Effector memory CD4-positive, alpha-beta T cell (primary cell): ENCODE data around the gene KCNC3.

Experiments
- DNase-seq, 3 donors: peaks; one replicate each; pipeline ENCODE4 v3.0.0-alpha.2; 2020
- H3K27ac ChIP-seq: 2 replicates; pipeline ENCODE4 v1.7.0; 2013; ENCODE audit warnings: mild to moderate bottlenecking, low read length, moderate library complexity; ENCODE audit not compliant: insufficient read depth, poor library complexity, severe bottlenecking
- H3K27me3 ChIP-seq: replicated peaks from 2 replicates; pipeline ENCODE4 v1.7.0; 2013; ENCODE audit warnings: mild to moderate bottlenecking, low read length; ENCODE audit not compliant: insufficient read depth, control insufficient read depth, poor library complexity, severe bottlenecking
- H3K36me3 ChIP-seq: 2 replicates; pipeline ENCODE4 v1.7.0; 2013; ENCODE audit warnings: mild to moderate bottlenecking, low read length, moderate library complexity; ENCODE audit not compliant: control insufficient read depth, insufficient read depth
- H3K4me1 ChIP-seq: 2 replicates; pipeline ENCODE4 v1.7.0; 2013; ENCODE audit warnings: low read length, mild to moderate bottlenecking; ENCODE audit not compliant: control insufficient read depth, insufficient read depth, poor library complexity, severe bottlenecking
- H3K4me3 ChIP-seq: 2 replicates; pipeline ENCODE4 v1.7.0; 2013; ENCODE audit warnings: low read length, low read depth, mild to moderate bottlenecking; ENCODE audit not compliant: insufficient read depth, poor library complexity, severe bottlenecking
- H3K9me3 ChIP-seq: 2 replicates; pipeline ENCODE4 v1.7.0; 2013; ENCODE audit warnings: mild to moderate bottlenecking, low read length, moderate library complexity; ENCODE audit not compliant: control insufficient read depth
- total RNA-seq, 3 donors: gene quantifications; one replicate each; lab custom pipeline; 2026; lab: John Stamatoyannopoulos, UW

The KCNC3 gene
- 0.69 to 0.97 (median 0.70) reads per million in 3 donors for total RNA-seq

- H3K27me3 ChIP-seq, result peaks cover 52% of the 10 kb centered on the region
- no peaks in the 10 kb centered on the region for H3K9me3 ChIP-seq
- H3K27ac ChIP-seq, result peak within 1 kb of the TSS; percentile 6
- peaks cover 54% of the 10 kb centered on the region for H3K4me1 ChIP-seq
- H3K4me3 ChIP-seq, result peak within 1 kb of the TSS; percentile 34
- no peaks in the 10 kb centered on the region for H3K36me3 ChIP-seq
- DNase-seq, result peak; percentile 79 to 88 (median 84)
These were observed at the start of gene KCNC3 for GRCh38 chr19:50329146-50329925. Gene KCNC3 (minus strand): TSS chr19:50329377. CDS start chr19:50329082, 295 bp downstream.

- no peak overlapping the region for H3K27ac ChIP-seq
- H3K36me3 ChIP-seq, result peaks cover 58% of the 10 kb centered on the region
- H3K4me3 ChIP-seq, result no peak overlapping the region
- H3K9me3 ChIP-seq, result no peaks in the 10 kb centered on the region
- H3K4me1 ChIP-seq, result no peaks in the 10 kb centered on the region
- H3K27me3 ChIP-seq, result no peaks in the 10 kb centered on the region
- DNase-seq, result no peak
These were observed 49.7 kb upstream of the KCNC3 start for GRCh38 chr19:50378863-50379236.

- H3K27ac ChIP-seq, result no peak overlapping the region
- no peak overlapping the region for H3K4me3 ChIP-seq
- no peaks in the 10 kb centered on the region for H3K9me3 ChIP-seq
- no peaks in the 10 kb centered on the region for H3K27me3 ChIP-seq
- H3K36me3 ChIP-seq, result peaks cover 58% of the 10 kb centered on the region
- H3K4me1 ChIP-seq, result no peaks in the 10 kb centered on the region
- DNase-seq, result no peak
These were observed 49.1 kb upstream of the KCNC3 start for GRCh38 chr19:50378169-50378862.

GRCh38 chr19:50377517-50377916 lies 48.3 kb upstream of the KCNC3 start:
- no peaks in the 10 kb centered on the region for H3K9me3 ChIP-seq
- DNase-seq, result no peak
- no peak overlapping the region for H3K27ac ChIP-seq
- peaks cover 53% of the 10 kb centered on the region for H3K36me3 ChIP-seq
- H3K27me3 ChIP-seq, result no peaks in the 10 kb centered on the region
- no peaks in the 10 kb centered on the region for H3K4me1 ChIP-seq
- no peak overlapping the region for H3K4me3 ChIP-seq

GRCh38 chr19:50377051-50377461 lies 47.9 kb upstream of the KCNC3 start:
- no peaks in the 10 kb centered on the region for H3K27me3 ChIP-seq
- peak; percentile 44 to 58 (median 55) for DNase-seq
- H3K36me3 ChIP-seq, result peaks cover 49% of the 10 kb centered on the region
- H3K9me3 ChIP-seq, result no peaks in the 10 kb centered on the region
- no peaks in the 10 kb centered on the region for H3K4me1 ChIP-seq
- H3K4me3 ChIP-seq, result no peak overlapping the region
- H3K27ac ChIP-seq, result peak overlapping the region; percentile 99

GRCh38 chr19:50376166-50377050 lies 47.2 kb upstream of the KCNC3 start, which contains the start of gene NR1H2:
Gene NR1H2 (plus strand): TSS chr19:50376457. CDS start chr19:50377606, 1,149 bp downstream.
- H3K9me3 ChIP-seq, result no peaks in the 10 kb centered on the region
- H3K4me1 ChIP-seq, result no peaks in the 10 kb centered on the region
- peaks cover 42% of the 10 kb centered on the region for H3K36me3 ChIP-seq
- H3K27me3 ChIP-seq, result no peaks in the 10 kb centered on the region
- DNase-seq, result peak; percentile 89 to 92 (median 90)
- H3K27ac ChIP-seq, result peak within 1 kb of the TSS; percentile 99
- peak within 1 kb of the TSS; percentile 92 for H3K4me3 ChIP-seq

GRCh38 chr19:50371914-50372475 lies 42.8 kb upstream of the KCNC3 start:
- Histone ChIP-seq H3K36me3 (no peaks in the 10 kb centered on the region), H3K4me3 (no peak overlapping the region), H3K27me3 (no peaks in the 10 kb centered on the region), H3K9me3 (no peaks in the 10 kb centered on the region), H3K4me1 (peaks cover 8% of the 10 kb centered on the region), H3K27ac (no peak overlapping the region)
- DNase-seq, result no peak

- Histone ChIP-seq H3K27ac (peak overlapping the region; percentile 58), H3K4me1 (peaks cover 10% of the 10 kb centered on the region), H3K9me3 (no peaks in the 10 kb centered on the region), H3K36me3 (no peaks in the 10 kb centered on the region), H3K4me3 (peak overlapping the region; percentile 68), H3K27me3 (no peaks in the 10 kb centered on the region)
- DNase-seq, result peak; percentile 51 to 77 (median 55)
These were observed 39.7 kb upstream of the KCNC3 start for GRCh38 chr19:50368649-50369570.
